Duodenal mucosa (tissue), 2 donors: ENCODE data around the gene IL6R.

Experiments
- H3K27ac ChIP-seq: one replicate; pipeline ENCODE4 v1.7.0; 2013; ENCODE audit warnings: low read depth, low read length
- H3K27me3 ChIP-seq, 2 donors: one replicate each; pipeline ENCODE4 v1.7.0; 2013; ENCODE audit warnings: low read length in 2 of 2, control low read depth in 1 of 2; ENCODE audit not compliant: insufficient read depth in 2 of 2, control insufficient read depth in 1 of 2
- H3K36me3 ChIP-seq, 2 donors: one replicate each; pipeline ENCODE4 v1.7.0; 2013; ENCODE audit warnings: low read length in 2 of 2, control low read depth in 1 of 2; ENCODE audit not compliant: insufficient read depth in 2 of 2, control insufficient read depth in 1 of 2
- H3K4me1 ChIP-seq, 2 donors: one replicate each; pipeline ENCODE4 v1.7.0; 2013; ENCODE audit warnings: low read length in 2 of 2, control low read depth in 1 of 2; ENCODE audit not compliant: insufficient read depth in 2 of 2, control insufficient read depth in 1 of 2
- H3K4me3 ChIP-seq, 2 donors: one replicate each; pipeline ENCODE4 v1.7.0; 2013; ENCODE audit warnings: low read length in 2 of 2, low read depth in 1 of 2
- H3K9ac ChIP-seq, 2 donors: one replicate each; pipeline ENCODE4 v1.7.0; 2013; ENCODE audit warnings: low read length in 2 of 2, low read depth in 1 of 2
- H3K9me3 ChIP-seq, 2 donors: one replicate each; pipeline ENCODE4 v1.7.0; 2013; ENCODE audit warnings: low read length in 2 of 2, control low read depth in 1 of 2; ENCODE audit not compliant: control insufficient read depth in 1 of 2

Gene IL6R

GRCh38 chr1:154465621-154466195, 60.6 kb downstream of the IL6R start:
- Histone ChIP-seq H3K27ac (no peak overlapping the region), H3K4me1 (peaks cover 9 to 14% of the 10 kb centered on the region in 2 donors)

GRCh38 chr1:154466206-154466605, 61.1 kb downstream of the IL6R start:
- H3K4me3 ChIP-seq: no peak overlapping the region
- H3K36me3 ChIP-seq: peaks cover 14% of the 10 kb centered on the region in 2 donors
- peaks cover 9 to 14% of the 10 kb centered on the region in 2 donors for H3K4me1 ChIP-seq
- no peaks in the 10 kb centered on the region for H3K9me3 ChIP-seq
- no peak overlapping the region for H3K9ac ChIP-seq
- no peaks in the 10 kb centered on the region for H3K27me3 ChIP-seq
- no peak overlapping the region for H3K27ac ChIP-seq

More at GRCh38 chr1:154465621-154466195, 60.6 kb downstream of the IL6R start:
- H3K9ac ChIP-seq: no peak overlapping the region
- H3K9me3 ChIP-seq: no peaks in the 10 kb centered on the region
- H3K36me3 ChIP-seq: peaks cover 14% of the 10 kb centered on the region in 2 donors
- H3K27me3 ChIP-seq: no peaks in the 10 kb centered on the region
- H3K4me3 ChIP-seq: no peak overlapping the region

- Histone ChIP-seq H3K27ac (no peak overlapping the region), H3K9me3 (no peaks in the 10 kb centered on the region), H3K36me3 (peaks cover 14% of the 10 kb centered on the region in 2 donors), H3K27me3 (no peaks in the 10 kb centered on the region), H3K4me3 (no peak overlapping the region), H3K9ac (no peak overlapping the region), H3K4me1 (peaks cover 5 to 14% of the 10 kb centered on the region in 2 donors)
Measured at GRCh38 chr1:154466921-154467417, 61.8 kb downstream of the IL6R start.

GRCh38 chr1:154467434-154468102, 62.4 kb downstream of the IL6R start:
- peaks cover 14% of the 10 kb centered on the region in 2 donors for H3K36me3 ChIP-seq
- H3K9me3 ChIP-seq: no peaks in the 10 kb centered on the region
- H3K4me3 ChIP-seq: no peak overlapping the region
- peaks cover 5 to 15% of the 10 kb centered on the region in 2 donors for H3K4me1 ChIP-seq
- H3K27ac ChIP-seq: no peak overlapping the region
- H3K9ac ChIP-seq: no peak overlapping the region
- no peaks in the 10 kb centered on the region for H3K27me3 ChIP-seq

GRCh38 chr1:154468535-154469250, 63.5 kb downstream of the IL6R start:
- peaks cover 5 to 13% of the 10 kb centered on the region in 2 donors for H3K4me1 ChIP-seq
- no peaks in the 10 kb centered on the region for H3K9me3 ChIP-seq
- H3K4me3 ChIP-seq: no peak overlapping the region
- no peak overlapping the region for H3K27ac ChIP-seq
- H3K27me3 ChIP-seq: no peaks in the 10 kb centered on the region
- H3K9ac ChIP-seq: no peak overlapping the region
- peaks cover 14% of the 10 kb centered on the region in 2 donors for H3K36me3 ChIP-seq

GRCh38 chr1:154469844-154470560, 64.9 kb downstream of the IL6R start:
- Histone ChIP-seq H3K4me3 (no peak overlapping the region), H3K9ac (no peak overlapping the region), H3K27ac (no peak overlapping the region), H3K9me3 (no peaks in the 10 kb centered on the region), H3K36me3 (peaks cover 9 to 14% of the 10 kb centered on the region in 2 donors), H3K27me3 (no peaks in the 10 kb centered on the region), H3K4me1 (peaks cover 5 to 12% of the 10 kb centered on the region in 2 donors)

- H3K27ac ChIP-seq: no peak overlapping the region
- H3K4me3 ChIP-seq: no peak overlapping the region
- H3K27me3 ChIP-seq: no peaks in the 10 kb centered on the region
- peaks cover 4 to 11% of the 10 kb centered on the region in 2 donors for H3K4me1 ChIP-seq
- peaks cover 0 to 3% of the 10 kb centered on the region in 2 donors for H3K36me3 ChIP-seq
- H3K9ac ChIP-seq: no peak overlapping the region
- no peaks in the 10 kb centered on the region for H3K9me3 ChIP-seq
Measured at GRCh38 chr1:154471304-154471703, 66.2 kb downstream of the IL6R start.

GRCh38 chr1:154474802-154475201, 69.7 kb downstream of the IL6R start:
- H3K27ac ChIP-seq: no peak overlapping the region
- H3K9ac ChIP-seq: no peak overlapping the region
- peaks cover 11 to 25% of the 10 kb centered on the region in 2 donors for H3K4me1 ChIP-seq
- no peaks in the 10 kb centered on the region for H3K9me3 ChIP-seq
- no peak overlapping the region for H3K4me3 ChIP-seq
- H3K27me3 ChIP-seq: no peaks in the 10 kb centered on the region
- no peaks in the 10 kb centered on the region for H3K36me3 ChIP-seq

- no peaks in the 10 kb centered on the region for H3K36me3 ChIP-seq
- H3K27ac ChIP-seq: no peak overlapping the region
- H3K27me3 ChIP-seq: no peaks in the 10 kb centered on the region
- H3K4me3 ChIP-seq: no peak overlapping the region
- peak overlapping the region in 1 of 2 donors; percentile 11 for H3K9ac ChIP-seq
- H3K4me1 ChIP-seq: peaks cover 11 to 25% of the 10 kb centered on the region in 2 donors
- H3K9me3 ChIP-seq: no peaks in the 10 kb centered on the region
Measured at GRCh38 chr1:154476791-154477190, 71.6 kb downstream of the IL6R start.
